Hepatocyte (in vitro differentiated cells): ENCODE results near the gene TSPAN15.

ENCODE experiments used
- EZH2 ChIP-seq: fragments of 200-600 bp; sonication (generic); IDR thresholded peaks from 2 replicates; pipeline ENCODE4 v1.6.1; 2016; ENCODE audit warnings: antibody characterized with exemption, mild to moderate bottlenecking, borderline replicate concordance
- EZH2phosphoT487 ChIP-seq: fragments of 200-600 bp; sonication (generic); IDR thresholded peaks from one replicate; pipeline ENCODE4 v1.6.1; 2018; ENCODE audit warnings: antibody characterized with exemption, mild to moderate bottlenecking, low read depth, moderate library complexity; ENCODE audit not compliant: unreplicated experiment, severe bottlenecking
- TF ChIP-seq, protein P1 (sequence below): fragments of 200-600 bp; sonication (generic); IDR thresholded peaks from 2 replicates; pipeline ENCODE4 v1.5.1; 2016; ENCODE audit warnings: antibody characterized with exemption, mild to moderate bottlenecking; ENCODE audit not compliant: poor library complexity

- TF ChIP-seq, protein P1, sequence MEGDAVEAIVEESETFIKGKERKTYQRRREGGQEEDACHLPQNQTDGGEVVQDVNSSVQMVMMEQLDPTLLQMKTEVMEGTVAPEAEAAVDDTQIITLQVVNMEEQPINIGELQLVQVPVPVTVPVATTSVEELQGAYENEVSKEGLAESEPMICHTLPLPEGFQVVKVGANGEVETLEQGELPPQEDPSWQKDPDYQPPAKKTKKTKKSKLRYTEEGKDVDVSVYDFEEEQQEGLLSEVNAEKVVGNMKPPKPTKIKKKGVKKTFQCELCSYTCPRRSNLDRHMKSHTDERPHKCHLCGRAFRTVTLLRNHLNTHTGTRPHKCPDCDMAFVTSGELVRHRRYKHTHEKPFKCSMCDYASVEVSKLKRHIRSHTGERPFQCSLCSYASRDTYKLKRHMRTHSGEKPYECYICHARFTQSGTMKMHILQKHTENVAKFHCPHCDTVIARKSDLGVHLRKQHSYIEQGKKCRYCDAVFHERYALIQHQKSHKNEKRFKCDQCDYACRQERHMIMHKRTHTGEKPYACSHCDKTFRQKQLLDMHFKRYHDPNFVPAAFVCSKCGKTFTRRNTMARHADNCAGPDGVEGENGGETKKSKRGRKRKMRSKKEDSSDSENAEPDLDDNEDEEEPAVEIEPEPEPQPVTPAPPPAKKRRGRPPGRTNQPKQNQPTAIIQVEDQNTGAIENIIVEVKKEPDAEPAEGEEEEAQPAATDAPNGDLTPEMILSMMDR, result no peak
- no peak for TF ChIP-seq EZH2phosphoT487
- no peak for TF ChIP-seq EZH2
Measured at GRCh38 chr10:69406816-69407580, 44.3 kb upstream of the TSPAN15 start.
